Measurements from ENCODE around the gene UPK1B.

GRCh38 chr3:119147494-119147893 is 25.9 kb upstream of the UPK1B start:
- TF ChIP-seq CTCF (IDR thresholded peaks at IDR 0.05) (no peak), POLR2AphosphoS5 (IDR thresholded peaks at IDR 0.05) (no peak), EP300 (IDR thresholded peaks at IDR 0.05) (no peak), POLR2A (IDR thresholded peaks at IDR 0.05) (no peak)
